ENCODE data around the gene SLC4A7.

DNA sequence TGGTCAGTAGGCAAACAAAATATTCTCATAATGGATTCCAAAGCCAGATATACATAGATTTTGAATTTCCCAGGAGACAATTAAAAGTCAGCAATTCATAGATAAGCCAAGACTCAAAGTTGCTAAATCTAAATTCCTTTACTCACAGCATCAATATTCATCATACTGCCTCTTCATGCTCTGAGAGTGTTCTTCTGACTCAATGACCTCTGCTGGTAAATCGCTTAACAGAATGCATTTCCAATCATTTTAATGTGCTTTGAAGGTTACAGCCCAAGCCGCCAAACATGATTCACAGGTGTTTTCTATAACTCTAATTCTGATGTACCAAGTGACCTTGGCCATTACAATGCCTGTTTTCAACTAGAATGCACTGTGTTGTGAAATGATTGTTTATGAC, 24.2 kb upstream of the SLC4A7 start:
- TF ChIP-seq, protein P1, sequence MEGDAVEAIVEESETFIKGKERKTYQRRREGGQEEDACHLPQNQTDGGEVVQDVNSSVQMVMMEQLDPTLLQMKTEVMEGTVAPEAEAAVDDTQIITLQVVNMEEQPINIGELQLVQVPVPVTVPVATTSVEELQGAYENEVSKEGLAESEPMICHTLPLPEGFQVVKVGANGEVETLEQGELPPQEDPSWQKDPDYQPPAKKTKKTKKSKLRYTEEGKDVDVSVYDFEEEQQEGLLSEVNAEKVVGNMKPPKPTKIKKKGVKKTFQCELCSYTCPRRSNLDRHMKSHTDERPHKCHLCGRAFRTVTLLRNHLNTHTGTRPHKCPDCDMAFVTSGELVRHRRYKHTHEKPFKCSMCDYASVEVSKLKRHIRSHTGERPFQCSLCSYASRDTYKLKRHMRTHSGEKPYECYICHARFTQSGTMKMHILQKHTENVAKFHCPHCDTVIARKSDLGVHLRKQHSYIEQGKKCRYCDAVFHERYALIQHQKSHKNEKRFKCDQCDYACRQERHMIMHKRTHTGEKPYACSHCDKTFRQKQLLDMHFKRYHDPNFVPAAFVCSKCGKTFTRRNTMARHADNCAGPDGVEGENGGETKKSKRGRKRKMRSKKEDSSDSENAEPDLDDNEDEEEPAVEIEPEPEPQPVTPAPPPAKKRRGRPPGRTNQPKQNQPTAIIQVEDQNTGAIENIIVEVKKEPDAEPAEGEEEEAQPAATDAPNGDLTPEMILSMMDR (conservative IDR thresholded peaks at IDR 0.05), result no peak
- no peak for TF ChIP-seq ZFX (IDR thresholded peaks at IDR 0.05)

All from C4-2B (cell line).